H9 (cell line): ENCODE results near the gene USP3. TPM values are rescaled to one million over a fixed set of nuclear protein-coding genes. Genes with fewer than 3 reads are reported as not detected.

Experiments used
- DNase-seq: peaks from one replicate; pipeline ENCODE4 v3.0.0-alpha.2; 2017
- H2AFZ ChIP-seq: one replicate; pipeline ENCODE4 v1.6.1; 2013; ENCODE audit warnings: mild to moderate bottlenecking, low read length, control low read depth, moderate library complexity
- H2AK5ac ChIP-seq: 2 replicates; pipeline ENCODE4 v1.6.1; 2013; ENCODE audit warnings: low read length, control low read depth, mixed read lengths; ENCODE audit not compliant: insufficient read length
- H2BK120ac ChIP-seq: one replicate; pipeline ENCODE4 v1.6.1; 2013; ENCODE audit warnings: low read depth, mild to moderate bottlenecking, low read length, control low read depth, inconsistent platforms; ENCODE audit not compliant: poor library complexity, severe bottlenecking
- H2BK12ac ChIP-seq: 2 replicates; pipeline ENCODE4 v1.6.1; 2013; ENCODE audit warnings: low read length, control low read depth, mixed read lengths, low read depth; ENCODE audit not compliant: insufficient read length
- H2BK15ac ChIP-seq: 2 replicates; pipeline ENCODE4 v1.6.1; 2013; ENCODE audit warnings: low read depth, low read length, control low read depth
- H2BK20ac ChIP-seq: one replicate; pipeline ENCODE4 v1.6.1; 2013; ENCODE audit warnings: low read depth, mild to moderate bottlenecking, low read length, control low read depth, inconsistent platforms; ENCODE audit not compliant: poor library complexity, severe bottlenecking
- H2BK5ac ChIP-seq: 2 replicates; pipeline ENCODE4 v1.6.1; 2013; ENCODE audit warnings: low read length, control low read depth, mixed read lengths; ENCODE audit not compliant: insufficient read length
- H3K14ac ChIP-seq: 2 replicates; pipeline ENCODE4 v1.6.1; 2013; ENCODE audit warnings: low read length, control low read depth; ENCODE audit not compliant: insufficient read depth
- H3K18ac ChIP-seq: 2 replicates; pipeline ENCODE4 v1.6.1; 2013; ENCODE audit warnings: low read depth, mild to moderate bottlenecking, mixed read lengths, low read length, control low read depth; ENCODE audit not compliant: insufficient read length
- H3K23ac ChIP-seq: 2 replicates; pipeline ENCODE4 v1.6.1; 2013; ENCODE audit warnings: low read length, control low read depth, mixed read lengths, low read depth; ENCODE audit not compliant: insufficient read length
- H3K23me2 ChIP-seq: 2 replicates; pipeline ENCODE4 v1.6.1; 2013; ENCODE audit warnings: low read depth, mild to moderate bottlenecking, mixed read lengths, low read length, control low read depth; ENCODE audit not compliant: insufficient read length, poor library complexity, severe bottlenecking
- H3K27ac ChIP-seq: 2 replicates; pipeline ENCODE4 v1.5.1; 2013; ENCODE audit warnings: low read length, control low read depth, mixed read lengths, low read depth; ENCODE audit not compliant: insufficient read length
- H3K27me3 ChIP-seq: 2 replicates; pipeline ENCODE4 v1.6.1; 2013; ENCODE audit warnings: low read length, control low read depth, inconsistent platforms; ENCODE audit not compliant: insufficient read depth
- H3K4ac ChIP-seq: 2 replicates; pipeline ENCODE4 v1.6.1; 2013; ENCODE audit warnings: low read depth, mild to moderate bottlenecking, control low read depth, inconsistent platforms, low read length, moderate library complexity
- H3K4me1 ChIP-seq: 2 replicates; pipeline ENCODE4 v1.6.1; 2013; ENCODE audit warnings: low read length, control low read depth, inconsistent platforms; ENCODE audit not compliant: insufficient read depth
- H3K4me2 ChIP-seq: 2 replicates; pipeline ENCODE4 v1.6.1; 2013; ENCODE audit warnings: low read length, control low read depth, mixed read lengths; ENCODE audit not compliant: insufficient read length, insufficient read depth
- H3K56ac ChIP-seq: 2 replicates; pipeline ENCODE4 v1.6.1; 2013; ENCODE audit warnings: low read depth, mild to moderate bottlenecking, mixed read lengths, low read length, control low read depth; ENCODE audit not compliant: insufficient read length
- H3K79me1 ChIP-seq: 2 replicates; pipeline ENCODE4 v1.6.1; 2013; ENCODE audit warnings: low read depth, mild to moderate bottlenecking, moderate library complexity, low read length, control low read depth, inconsistent platforms; ENCODE audit not compliant: insufficient read depth, poor library complexity, severe bottlenecking
- H3K79me2 ChIP-seq: 2 replicates; pipeline ENCODE4 v1.6.1; 2013; ENCODE audit warnings: low read length, control low read depth, inconsistent platforms; ENCODE audit not compliant: insufficient read depth
- H3K9ac ChIP-seq: 2 replicates; pipeline ENCODE4 v1.6.1; 2013; ENCODE audit warnings: low read length, control low read depth, mixed read lengths; ENCODE audit not compliant: insufficient read length; ENCODE audit errors: extremely low read depth
- H3K9me3 ChIP-seq: one replicate; pipeline ENCODE4 v1.6.1; 2013; ENCODE audit warnings: low read depth, low read length, inconsistent platforms; ENCODE audit not compliant: control insufficient read depth
- H3T11ph ChIP-seq: one replicate; pipeline ENCODE4 v1.6.1; 2013; ENCODE audit warnings: mild to moderate bottlenecking, low read length, control low read depth, inconsistent platforms
- H4K20me1 ChIP-seq: one replicate; pipeline ENCODE4 v1.6.1; 2013; ENCODE audit not compliant: control insufficient read depth, insufficient read length, insufficient read depth
- H4K5ac ChIP-seq: 2 replicates; pipeline ENCODE4 v1.6.1; 2013; ENCODE audit warnings: low read depth, mild to moderate bottlenecking, mixed read lengths, low read length, control low read depth; ENCODE audit not compliant: insufficient read length
- H4K8ac ChIP-seq: replicated peaks from 2 replicates; pipeline ENCODE4 v1.6.1; 2013; ENCODE audit warnings: low read length, control low read depth, mixed read lengths, low read depth; ENCODE audit not compliant: insufficient read length
- H4K91ac ChIP-seq: 2 replicates; pipeline ENCODE4 v1.6.1; 2013; ENCODE audit warnings: low read depth, mild to moderate bottlenecking, moderate library complexity, mixed read lengths, low read length, control low read depth; ENCODE audit not compliant: insufficient read length
- H3K27ac Mint-ChIP-seq, 3 experiments: 2 replicates in 2 of 3; 3 replicates in 1 of 3; pipeline ENCODE4 v1.8.0; 2020 to 2021; ENCODE audit warnings: mixed read lengths in 3 of 3, mild to moderate bottlenecking in 1 of 3, moderate library complexity in 1 of 3
- H3K27me3 Mint-ChIP-seq: 2 replicates; pipeline ENCODE4 v1.8.0; 2021; ENCODE audit warnings: low read depth, mild to moderate bottlenecking, moderate library complexity, mixed read lengths
- H3K36me3 Mint-ChIP-seq, 3 experiments: 2 replicates in 2 of 3; 3 replicates in 1 of 3; pipeline ENCODE4 v1.8.0; 2020 to 2021; ENCODE audit warnings: low read depth in 3 of 3, mixed read lengths in 3 of 3; ENCODE audit not compliant: insufficient read depth in 1 of 3
- H3K4me1 Mint-ChIP-seq, 2 experiments: 2 replicates each; pipeline ENCODE4 v1.8.0; 2020; ENCODE audit warnings: mixed read lengths in 2 of 2
- H3K4me3 Mint-ChIP-seq, 2 experiments: 2 replicates in 1 of 2; 3 replicates in 1 of 2; pipeline ENCODE4 v1.8.0; 2020 to 2021; ENCODE audit warnings: mild to moderate bottlenecking in 2 of 2, mixed read lengths in 2 of 2, moderate library complexity in 1 of 2
- H3K9me3 Mint-ChIP-seq, 2 experiments: 2 replicates in 1 of 2; 3 replicates in 1 of 2; pipeline ENCODE4 v1.8.0; 2020; ENCODE audit warnings: mild to moderate bottlenecking in 2 of 2, mixed read lengths in 2 of 2, moderate library complexity in 1 of 2
- CTCF ChIP-seq: fragments of 200-600 bp; sonication (generic); conservative IDR thresholded peaks from 3 replicates; pipeline ENCODE4 v1.8.0; 2021; ENCODE audit warnings: antibody characterized with exemption, mild to moderate bottlenecking
- WGBS: extraction: QIAGEN DNeasy Blood & Tissue Kit; methylation state at CpG from one replicate; pipeline ENCODE4 v1.1.7; 2013; ENCODE audit warnings: missing lambda C conversion rate, low lambda C conversion rate, mixed read lengths; ENCODE audit not compliant: insufficient read length; ENCODE audit errors: extremely low coverage; 5-methylcytosine and 5-hydroxymethylcytosine counted together
- total RNA-seq: library from RNA; stranded (reverse); gene quantifications from 2 replicates; pipeline ENCODE4 v1.2.1, GENCODE V29; 2021

The USP3 gene
- total RNA-seq, 1 experiment from 2014 or later = 14.2 TPM

GRCh38 chr15:63462088-63462487 lies 42.3 kb upstream of the USP3 start:
- no peak overlapping the region for H4K5ac ChIP-seq

More at GRCh38 chr15:63462088-63462487, 42.3 kb upstream of the USP3 start:
- H3K9ac ChIP-seq = no peak overlapping the region
- Mint-ChIP-seq H3K4me1 (peaks cover 20 to 23% of the 10 kb centered on the region in 2 experiments), H3K27ac (no peak overlapping the region), H3K9me3 (peaks cover 19 to 22% of the 10 kb centered on the region in 2 experiments), H3K4me3 (no peak overlapping the region), H3K36me3 (peaks cover 6 to 22% (median 7%) of the 10 kb centered on the region in 3 experiments), H3K27me3 (peaks cover 21% of the 10 kb centered on the region)
- WGBS = no CpG with 5 or more reads among the region's 2 CpGs
- TF ChIP-seq CTCF = no peak
- H3K56ac ChIP-seq = no peak overlapping the region
- no peak overlapping the region for H2BK20ac ChIP-seq
- no peaks in the 10 kb centered on the region; the same call in 1 of the 2 replicates for H3K27me3 ChIP-seq
- H4K20me1 ChIP-seq = no peaks in the 10 kb centered on the region
- H3K4me2 ChIP-seq = no peak overlapping the region
- DNase-seq = no peak
- H2BK5ac ChIP-seq = no peak overlapping the region
- no peaks in the 10 kb centered on the region for H3K4me1 ChIP-seq
- H2AFZ ChIP-seq = no peak overlapping the region
- no peak overlapping the region for H4K8ac ChIP-seq
- no peak overlapping the region for H2BK120ac ChIP-seq
- no peaks in the 10 kb centered on the region for H3K23me2 ChIP-seq
- no peak overlapping the region for H3K14ac ChIP-seq
- no peak overlapping the region for H2AK5ac ChIP-seq
- H3K4ac ChIP-seq = no peak overlapping the region
- no peak overlapping the region for H3K27ac ChIP-seq
- no peak overlapping the region for H2BK12ac ChIP-seq
- no peaks in the 10 kb centered on the region for H3K79me2 ChIP-seq
- H3T11ph ChIP-seq = no peak overlapping the region
- no peaks in the 10 kb centered on the region for H3K9me3 ChIP-seq
- H4K91ac ChIP-seq = no peak overlapping the region
- H3K18ac ChIP-seq = no peak overlapping the region
- H3K23ac ChIP-seq = no peak overlapping the region
- H3K79me1 ChIP-seq = no peaks in the 10 kb centered on the region
- no peak overlapping the region for H2BK15ac ChIP-seq
